Rectal smooth muscle tissue (tissue), 1 donor: ENCODE results near the gene RAPH1.

Experiments used
- H3K27ac ChIP-seq: one replicate; pipeline ENCODE4 v1.7.0; 2013; ENCODE audit warnings: low read depth, low read length, inconsistent platforms
- H3K27me3 ChIP-seq: one replicate; pipeline ENCODE4 v1.7.0; 2013; ENCODE audit warnings: low read length; ENCODE audit not compliant: control insufficient read depth, insufficient read depth
- H3K36me3 ChIP-seq: one replicate; pipeline ENCODE4 v1.7.0; 2013; ENCODE audit warnings: low read length; ENCODE audit not compliant: control insufficient read depth, insufficient read depth
- H3K4me1 ChIP-seq: one replicate; pipeline ENCODE4 v1.7.0; 2013; ENCODE audit warnings: low read length; ENCODE audit not compliant: control insufficient read depth, insufficient read depth
- H3K4me3 ChIP-seq: one replicate; pipeline ENCODE4 v1.7.0; 2013; ENCODE audit warnings: low read length
- H3K9ac ChIP-seq: one replicate; pipeline ENCODE4 v1.7.0; 2013; ENCODE audit warnings: low read length

The RAPH1 gene

GRCh38 chr2:203469546-203469945 lies 65.6 kb downstream of the RAPH1 start:
- no peak overlapping the region for H3K27ac ChIP-seq
- H3K9ac ChIP-seq = no peak overlapping the region
- no peaks in the 10 kb centered on the region for H3K4me1 ChIP-seq
- H3K36me3 ChIP-seq = no peaks in the 10 kb centered on the region
- H3K4me3 ChIP-seq = no peak overlapping the region
- H3K27me3 ChIP-seq = no peaks in the 10 kb centered on the region

- Histone ChIP-seq H3K4me1 (no peaks in the 10 kb centered on the region), H3K4me3 (no peak overlapping the region), H3K27me3 (no peaks in the 10 kb centered on the region), H3K27ac (no peak overlapping the region), H3K36me3 (no peaks in the 10 kb centered on the region), H3K9ac (no peak overlapping the region)
Measured at GRCh38 chr2:203463266-203463678, 71.8 kb downstream of the RAPH1 start.

GRCh38 chr2:203462308-203462707 lies 72.8 kb downstream of the RAPH1 start:
- H3K36me3 ChIP-seq = no peaks in the 10 kb centered on the region

GRCh38 chr2:203461746-203462145 lies 73.4 kb downstream of the RAPH1 start:
- Histone ChIP-seq H3K4me1 (no peaks in the 10 kb centered on the region), H3K27me3 (no peaks in the 10 kb centered on the region), H3K36me3 (no peaks in the 10 kb centered on the region), H3K4me3 (no peak overlapping the region), H3K27ac (no peak overlapping the region), H3K9ac (no peak overlapping the region)

More at GRCh38 chr2:203462308-203462707, 72.8 kb downstream of the RAPH1 start:
- no peaks in the 10 kb centered on the region for H3K4me1 ChIP-seq
- no peak overlapping the region for H3K27ac ChIP-seq
- no peak overlapping the region for H3K4me3 ChIP-seq
- no peak overlapping the region for H3K9ac ChIP-seq
- H3K27me3 ChIP-seq = no peaks in the 10 kb centered on the region

GRCh38 chr2:203455209-203455608 lies 79.9 kb downstream of the RAPH1 start:
- Histone ChIP-seq H3K4me1 (no peaks in the 10 kb centered on the region), H3K4me3 (no peak overlapping the region), H3K27me3 (no peaks in the 10 kb centered on the region), H3K36me3 (no peaks in the 10 kb centered on the region), H3K9ac (no peak overlapping the region), H3K27ac (no peak overlapping the region)

GRCh38 chr2:203453858-203454451 lies 81.1 kb downstream of the RAPH1 start:
- H3K27me3 ChIP-seq = no peaks in the 10 kb centered on the region
- H3K9ac ChIP-seq = no peak overlapping the region
- H3K36me3 ChIP-seq = no peaks in the 10 kb centered on the region
- H3K4me1 ChIP-seq = no peaks in the 10 kb centered on the region
- no peak overlapping the region for H3K4me3 ChIP-seq
- H3K27ac ChIP-seq = no peak overlapping the region

- Histone ChIP-seq H3K4me1 (no peaks in the 10 kb centered on the region), H3K27me3 (no peaks in the 10 kb centered on the region), H3K36me3 (peaks cover 2% of the 10 kb centered on the region), H3K27ac (no peak overlapping the region), H3K4me3 (no peak overlapping the region), H3K9ac (no peak overlapping the region)
Measured at GRCh38 chr2:203451689-203452088, 83.4 kb downstream of the RAPH1 start.

GRCh38 chr2:203451011-203451410 lies 84.1 kb downstream of the RAPH1 start:
- Histone ChIP-seq H3K4me3 (no peak overlapping the region), H3K27me3 (no peaks in the 10 kb centered on the region), H3K36me3 (peaks cover 2% of the 10 kb centered on the region), H3K4me1 (no peaks in the 10 kb centered on the region), H3K27ac (no peak overlapping the region), H3K9ac (no peak overlapping the region)

GRCh38 chr2:203450561-203450960 lies 84.5 kb downstream of the RAPH1 start:
- Histone ChIP-seq H3K4me3 (no peak overlapping the region), H3K36me3 (peaks cover 2% of the 10 kb centered on the region), H3K9ac (no peak overlapping the region), H3K27me3 (no peaks in the 10 kb centered on the region), H3K4me1 (no peaks in the 10 kb centered on the region), H3K27ac (no peak overlapping the region)

GRCh38 chr2:203446780-203447179 lies 88.3 kb downstream of the RAPH1 start:
- Histone ChIP-seq H3K4me3 (no peak overlapping the region), H3K4me1 (no peaks in the 10 kb centered on the region), H3K27me3 (no peaks in the 10 kb centered on the region), H3K9ac (no peak overlapping the region), H3K27ac (no peak overlapping the region), H3K36me3 (peaks cover 5% of the 10 kb centered on the region)

- no peak overlapping the region for H3K4me3 ChIP-seq
- H3K27me3 ChIP-seq = no peaks in the 10 kb centered on the region
- no peaks in the 10 kb centered on the region for H3K4me1 ChIP-seq
- H3K27ac ChIP-seq = no peak overlapping the region
- H3K36me3 ChIP-seq = peaks cover 6% of the 10 kb centered on the region
- H3K9ac ChIP-seq = no peak overlapping the region
Measured at GRCh38 chr2:203446071-203446481, 89.0 kb downstream of the RAPH1 start.

- Histone ChIP-seq H3K27me3 (no peaks in the 10 kb centered on the region), H3K27ac (no peak overlapping the region), H3K4me1 (no peaks in the 10 kb centered on the region), H3K36me3 (peaks cover 6% of the 10 kb centered on the region), H3K9ac (no peak overlapping the region), H3K4me3 (no peak overlapping the region)
Measured at GRCh38 chr2:203444738-203445137, 90.4 kb downstream of the RAPH1 start.

- H3K27ac ChIP-seq = no peak overlapping the region
- H3K9ac ChIP-seq = no peak overlapping the region
- H3K4me3 ChIP-seq = no peak overlapping the region
- H3K4me1 ChIP-seq = no peaks in the 10 kb centered on the region
- no peaks in the 10 kb centered on the region for H3K27me3 ChIP-seq
- peaks cover 11% of the 10 kb centered on the region for H3K36me3 ChIP-seq
Measured at GRCh38 chr2:203442463-203442862, 92.6 kb downstream of the RAPH1 start.
